Upper lobe of right lung (tissue), 1 donor: ENCODE data around the gene EXOC7. TPM values are rescaled to one million over a fixed set of nuclear protein-coding genes. Genes with fewer than 3 reads are reported as not detected.

Source experiments
- ATAC-seq: fragments of 200-7000 bp; cut with Tn5 transposase; one replicate; pipeline ENCODE4 v1.9.1; 2020; ENCODE audit warnings: mild to moderate bottlenecking, moderate library complexity
- DNase-seq: peaks from one replicate; pipeline ENCODE4 v3.0.0-alpha.2; 2020
- H3K27ac ChIP-seq: fragments of 200-600 bp; one replicate; pipeline ENCODE4 v1.8.0; 2022
- H3K27me3 ChIP-seq: fragments of 200-600 bp; one replicate; pipeline ENCODE4 v1.8.0; 2022; ENCODE audit warnings: mild to moderate bottlenecking
- H3K36me3 ChIP-seq: fragments of 200-600 bp; one replicate; pipeline ENCODE4 v1.8.0; 2022
- H3K4me1 ChIP-seq: fragments of 200-600 bp; one replicate; pipeline ENCODE4 v1.8.0; 2022
- H3K4me3 ChIP-seq: fragments of 200-600 bp; one replicate; pipeline ENCODE4 v1.8.0; 2022; ENCODE audit warnings: mild to moderate bottlenecking
- H3K9me3 ChIP-seq: fragments of 200-600 bp; one replicate; pipeline ENCODE4 v1.8.0; 2022
- CTCF ChIP-seq: fragments of 200-600 bp; IDR thresholded peaks from one replicate; pipeline ENCODE4 v1.8.0; 2022; ENCODE audit warnings: antibody characterized with exemption
- intact Hi-C: fragments of 100-400 bp; cut with DNase I; formaldehyde crosslinking; loops from one replicate; pipeline ENCODE4 v1.11.0; 2022
- total RNA-seq: library from RNA; stranded (reverse); fragmentation: NEBNext Ultra II Directional; extraction: Animal tissue kit (Norgen Biotek cat#: 25700); gene quantifications from one replicate; pipeline ENCODE4 v1.2.1, GENCODE V29; 2021
- donor health status: DM: no; HTN: yes; CAD: no; lungs with severe emphysema.

EXOC7 gene
- total RNA-seq, 1 donor from 2014 or later: 121 TPM

GRCh38 chr17:76149214-76149613 lies 45.6 kb upstream of the EXOC7 start:
- no peak overlapping the region for H3K4me3 ChIP-seq
- no peaks in the 10 kb centered on the region for H3K9me3 ChIP-seq
- no peaks in the 10 kb centered on the region for H3K27me3 ChIP-seq
- DNase-seq: no peak
- TF ChIP-seq CTCF: no peak
- no peaks in the 10 kb centered on the region for H3K36me3 ChIP-seq
- ATAC-seq: peak; percentile 20
- no peak overlapping the region for H3K27ac ChIP-seq
- peaks cover 20% of the 10 kb centered on the region for H3K4me1 ChIP-seq
- intact Hi-C loops: no loop called here

GRCh38 chr17:76148015-76148326 lies 44.4 kb upstream of the EXOC7 start:
- no peak for TF ChIP-seq CTCF
- Histone ChIP-seq H3K9me3 (no peaks in the 10 kb centered on the region), H3K4me1 (peaks cover 28% of the 10 kb centered on the region), H3K4me3 (no peak overlapping the region), H3K27me3 (no peaks in the 10 kb centered on the region), H3K36me3 (no peaks in the 10 kb centered on the region), H3K27ac (no peak overlapping the region)
- ATAC-seq (no peak), DNase-seq (no peak)
- intact Hi-C loops: no loop called here

- TF ChIP-seq CTCF: peak; percentile 62
- intact Hi-C loops: no loop called here
- DNase-seq: no peak
Observed at GRCh38 chr17:76147211-76148014, 43.8 kb upstream of the EXOC7 start.

GRCh38 chr17:76146053-76146851 lies 42.7 kb upstream of the EXOC7 start:
- Histone ChIP-seq H3K36me3 (no peaks in the 10 kb centered on the region), H3K27ac (peak overlapping the region; percentile 75), H3K27me3 (no peaks in the 10 kb centered on the region), H3K4me3 (no peak overlapping the region), H3K4me1 (peaks cover 36% of the 10 kb centered on the region), H3K9me3 (no peaks in the 10 kb centered on the region)
- intact Hi-C loops: no loop called here
- DNase-seq (no peak), ATAC-seq (no peak)
- no peak for TF ChIP-seq CTCF

More at GRCh38 chr17:76147211-76148014, 43.8 kb upstream of the EXOC7 start:
- H3K4me1 ChIP-seq: peaks cover 28% of the 10 kb centered on the region
- H3K27ac ChIP-seq: no peak overlapping the region
- no peak overlapping the region for H3K4me3 ChIP-seq
- H3K9me3 ChIP-seq: no peaks in the 10 kb centered on the region
- no peaks in the 10 kb centered on the region for H3K27me3 ChIP-seq
- no peak for ATAC-seq
- no peaks in the 10 kb centered on the region for H3K36me3 ChIP-seq

- Histone ChIP-seq H3K4me3 (peak overlapping the region; percentile 23), H3K9me3 (no peaks in the 10 kb centered on the region), H3K4me1 (peaks cover 43% of the 10 kb centered on the region), H3K36me3 (no peaks in the 10 kb centered on the region), H3K27me3 (peaks cover 5% of the 10 kb centered on the region), H3K27ac (peak overlapping the region; percentile 75)
- ATAC-seq (no peak), DNase-seq (no peak)
- intact Hi-C loops: no loop called here
- TF ChIP-seq CTCF: no peak
Observed at GRCh38 chr17:76145231-76146052, 41.9 kb upstream of the EXOC7 start.
